Thyroid gland (tissue), 4 donors: Measurements from ENCODE around the gene SYCE3.

Experiments used
- POLR2A ChIP-seq, 2 donors: fragments of 450-650 bp; IDR thresholded peaks; one replicate each; pipeline ENCODE4 v1.6.1; 2017; ENCODE audit warnings: antibody characterized with exemption in 2 of 2, mild to moderate bottlenecking in 2 of 2, moderate library complexity in 1 of 2
- TF ChIP-seq, protein P1 (sequence below), 6 experiments: fragments of 200-600 bp in 3 of 6; fragments of 450-650 bp in 3 of 6; sonication (generic) in 3 of 6; IDR thresholded peaks; one replicate each; pipeline ENCODE4 v1.5.1; 2016 to 2019; ENCODE audit warnings: antibody characterized with exemption in 6 of 6, mild to moderate bottlenecking in 2 of 6, inconsistent platforms in 1 of 6, moderate library complexity in 1 of 6

DNA sequence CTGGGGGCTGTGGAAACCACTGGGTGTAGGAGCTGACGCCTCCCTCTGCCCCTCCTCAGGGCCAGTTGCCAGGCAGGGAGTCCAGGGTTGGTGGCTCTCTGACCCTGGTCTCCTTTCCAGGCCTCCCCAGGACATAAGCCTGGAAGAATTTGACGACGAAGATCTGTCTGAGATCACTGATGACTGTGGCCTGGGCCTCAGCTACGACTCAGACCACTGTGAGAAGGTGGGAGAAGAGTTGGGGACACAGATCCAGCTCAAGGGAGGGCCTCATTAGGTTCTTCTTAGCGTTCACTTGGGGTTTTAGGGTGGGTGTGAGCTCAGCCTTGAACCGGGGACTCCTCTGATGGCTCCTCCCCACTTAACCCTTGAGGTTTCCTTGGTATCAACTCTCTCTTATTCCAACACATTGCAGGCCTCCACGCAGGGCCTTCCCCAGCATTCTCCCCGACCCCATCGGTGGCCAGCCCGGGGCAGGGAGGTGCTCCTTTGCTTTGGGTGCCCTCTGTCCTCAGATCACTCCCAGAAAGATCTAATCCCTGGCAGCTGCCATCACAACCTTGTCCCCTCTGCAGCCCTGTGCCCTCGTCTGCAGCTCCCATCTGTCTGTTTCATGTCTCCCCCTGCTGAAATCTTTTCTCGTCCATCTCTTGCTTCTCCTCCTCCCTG is 39.1 kb upstream of the SYCE3 start:
- TF ChIP-seq, protein P1, sequence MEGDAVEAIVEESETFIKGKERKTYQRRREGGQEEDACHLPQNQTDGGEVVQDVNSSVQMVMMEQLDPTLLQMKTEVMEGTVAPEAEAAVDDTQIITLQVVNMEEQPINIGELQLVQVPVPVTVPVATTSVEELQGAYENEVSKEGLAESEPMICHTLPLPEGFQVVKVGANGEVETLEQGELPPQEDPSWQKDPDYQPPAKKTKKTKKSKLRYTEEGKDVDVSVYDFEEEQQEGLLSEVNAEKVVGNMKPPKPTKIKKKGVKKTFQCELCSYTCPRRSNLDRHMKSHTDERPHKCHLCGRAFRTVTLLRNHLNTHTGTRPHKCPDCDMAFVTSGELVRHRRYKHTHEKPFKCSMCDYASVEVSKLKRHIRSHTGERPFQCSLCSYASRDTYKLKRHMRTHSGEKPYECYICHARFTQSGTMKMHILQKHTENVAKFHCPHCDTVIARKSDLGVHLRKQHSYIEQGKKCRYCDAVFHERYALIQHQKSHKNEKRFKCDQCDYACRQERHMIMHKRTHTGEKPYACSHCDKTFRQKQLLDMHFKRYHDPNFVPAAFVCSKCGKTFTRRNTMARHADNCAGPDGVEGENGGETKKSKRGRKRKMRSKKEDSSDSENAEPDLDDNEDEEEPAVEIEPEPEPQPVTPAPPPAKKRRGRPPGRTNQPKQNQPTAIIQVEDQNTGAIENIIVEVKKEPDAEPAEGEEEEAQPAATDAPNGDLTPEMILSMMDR (IDR thresholded peaks at IDR 0.05) = no peak
- no peak for TF ChIP-seq POLR2A (IDR thresholded peaks at IDR 0.05)
